Measurements from ENCODE around the gene CCL22. TPM values are rescaled to one million over a fixed set of nuclear protein-coding genes. Genes with fewer than 3 reads are reported as not detected.

Gene CCL22
- total RNA-seq = not detected in 2 replicates
- not detected in 2 replicates for polyA plus RNA-seq
- not detected in 2 replicates for polyA plus RNA-seq (2012)
- not detected in 2 replicates for polyA minus RNA-seq (ENCODE audit: low replicate concordance)

GRCh38 chr16:57358527-57359095 lies at the start of gene CCL22:
Gene CCL22, plus strand, starts transcription at chr16:57358783. Its CDS starts 34 bp downstream, at chr16:57358817.
- Histone ChIP-seq H4K20me1 (ENCODE audit: control insufficient read depth, extremely low read depth, insufficient read depth, low read length) (no peaks in the 10 kb centered on the region), H2AFZ (ENCODE audit: low read length) (no peak within 1 kb of the TSS), H3K36me3 (ENCODE audit: control insufficient read depth, insufficient read depth, low read length) (no peaks in the 10 kb centered on the region), H3K27ac (ENCODE audit: insufficient read depth, low read length) (no peak within 1 kb of the TSS), H3K4me1 (ENCODE audit: control insufficient read depth, extremely low read depth, insufficient read depth, low read length) (no peaks in the 10 kb centered on the region), H3K27me3 (ENCODE audit: control insufficient read depth, insufficient read depth, low read length) (no peaks in the 10 kb centered on the region), H3K4me2 (ENCODE audit: extremely low read depth, insufficient read depth, low read length) (no peak within 1 kb of the TSS), H3K4me3 (replicated peaks in 1 of 4; ENCODE audit: control extremely low read depth in 1 of 4, insufficient read depth in 1 of 4, low read depth in 3 of 4, low read length in 4 of 4) (no peak within 1 kb of the TSS), H3K9me3 (ENCODE audit: control insufficient read depth, insufficient read depth, low read depth, low read length) (no peaks in the 10 kb centered on the region), H3K9ac (ENCODE audit: insufficient read depth, low read length) (no peak within 1 kb of the TSS), H3K79me2 (ENCODE audit: control insufficient read depth, insufficient read depth, low read length) (no peaks in the 10 kb centered on the region)
- no peak for DNase-seq (ENCODE audit: low read depth in 2 of 2)
- no peak for TF ChIP-seq CTCF (conservative IDR thresholded peaks at IDR 0.05 in 1 of 2, IDR thresholded peaks at IDR 0.05 in 1 of 2; ENCODE audit: low read depth in 1 of 2, low read length in 2 of 2)
- no peak for TF ChIP-seq EZH2 (IDR thresholded peaks at IDR 0.05; ENCODE audit: low read length, missing control alignments)

DNA sequence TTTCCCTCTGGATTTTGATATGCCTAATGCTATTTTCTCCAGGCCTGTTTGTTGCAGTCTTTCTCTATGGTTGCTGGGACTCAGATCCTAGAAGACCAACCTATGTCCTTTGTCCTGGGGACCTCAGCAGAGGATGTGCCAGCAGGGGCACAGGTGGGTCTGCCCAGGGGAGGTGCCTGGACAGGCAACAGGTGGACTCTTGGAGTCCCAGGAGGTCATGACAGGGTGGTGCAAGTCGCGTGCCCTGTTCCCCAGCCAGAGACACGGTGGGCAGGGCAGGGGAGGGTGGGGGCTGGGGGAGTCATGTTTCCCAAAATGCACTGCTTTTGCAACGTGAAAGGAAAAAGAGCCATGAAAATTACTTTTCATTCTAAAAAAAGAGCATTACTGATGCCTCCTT lies 47.8 kb upstream of the CCL22 start:
- no peak overlapping the region for H3K4me2 ChIP-seq (ENCODE audit: extremely low read depth, insufficient read depth, low read length)
- TF ChIP-seq EZH2 (IDR thresholded peaks at IDR 0.05; ENCODE audit: low read length, missing control alignments) (no peak), CTCF (conservative IDR thresholded peaks at IDR 0.05 in 1 of 2, IDR thresholded peaks at IDR 0.05 in 1 of 2; ENCODE audit: low read depth in 1 of 2, low read length in 2 of 2) (no peak)

DNA sequence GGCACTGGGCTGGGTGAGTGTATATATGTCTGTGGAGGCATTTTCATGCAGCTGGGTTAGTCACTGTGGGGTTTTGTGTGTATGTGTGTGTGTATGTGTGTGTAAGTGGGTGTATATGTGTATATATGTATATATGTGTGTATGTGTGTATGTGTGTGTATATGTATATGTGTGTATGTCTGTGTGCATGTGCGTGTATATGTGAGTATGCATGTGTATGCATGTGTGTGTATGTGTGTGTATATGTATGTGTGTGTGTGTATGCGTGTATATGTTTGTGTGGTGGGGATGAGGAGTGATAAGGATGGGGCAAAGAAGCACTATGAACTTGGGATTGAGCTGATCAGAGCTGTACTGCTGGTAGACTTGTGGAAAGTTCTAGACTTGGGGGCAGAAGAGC lies 45.1 kb upstream of the CCL22 start:
- Histone ChIP-seq H3K4me2 (ENCODE audit: extremely low read depth, insufficient read depth, low read length) (no peak overlapping the region), H3K36me3 (ENCODE audit: control insufficient read depth, insufficient read depth, low read length) (no peaks in the 10 kb centered on the region), H3K79me2 (ENCODE audit: control insufficient read depth, insufficient read depth, low read length) (no peaks in the 10 kb centered on the region), H3K27me3 (ENCODE audit: control insufficient read depth, insufficient read depth, low read length) (no peaks in the 10 kb centered on the region), H3K27ac (ENCODE audit: insufficient read depth, low read length) (no peak overlapping the region), H3K4me1 (ENCODE audit: control insufficient read depth, extremely low read depth, insufficient read depth, low read length) (no peaks in the 10 kb centered on the region), H3K9ac (ENCODE audit: insufficient read depth, low read length) (no peak overlapping the region), H2AFZ (ENCODE audit: low read length) (no peak overlapping the region), H3K9me3 (ENCODE audit: control insufficient read depth, insufficient read depth, low read depth, low read length) (no peaks in the 10 kb centered on the region), H4K20me1 (ENCODE audit: control insufficient read depth, extremely low read depth, insufficient read depth, low read length) (no peaks in the 10 kb centered on the region), H3K4me3 (replicated peaks in 1 of 4; ENCODE audit: control extremely low read depth in 1 of 4, insufficient read depth in 1 of 4, low read depth in 3 of 4, low read length in 4 of 4) (no peak overlapping the region)
- TF ChIP-seq EZH2 (IDR thresholded peaks at IDR 0.05; ENCODE audit: low read length, missing control alignments) (no peak), CTCF (conservative IDR thresholded peaks at IDR 0.05 in 1 of 2, IDR thresholded peaks at IDR 0.05 in 1 of 2; ENCODE audit: low read depth in 1 of 2, low read length in 2 of 2) (no peak)
- DNase-seq (ENCODE audit: low read depth in 2 of 2) = no peak

More for the DNA sequence above, 47.8 kb upstream of the CCL22 start:
- no peak overlapping the region for H2AFZ ChIP-seq (ENCODE audit: low read length)
- H3K27ac ChIP-seq (ENCODE audit: insufficient read depth, low read length) = no peak overlapping the region
- no peak overlapping the region for H3K4me3 ChIP-seq (replicated peaks in 1 of 4; ENCODE audit: control extremely low read depth in 1 of 4, insufficient read depth in 1 of 4, low read depth in 3 of 4, low read length in 4 of 4)
- no peaks in the 10 kb centered on the region for H4K20me1 ChIP-seq (ENCODE audit: control insufficient read depth, extremely low read depth, insufficient read depth, low read length)
- H3K9ac ChIP-seq (ENCODE audit: insufficient read depth, low read length) = no peak overlapping the region
- no peaks in the 10 kb centered on the region for H3K79me2 ChIP-seq (ENCODE audit: control insufficient read depth, insufficient read depth, low read length)
- no peaks in the 10 kb centered on the region for H3K9me3 ChIP-seq (ENCODE audit: control insufficient read depth, insufficient read depth, low read depth, low read length)
- H3K4me1 ChIP-seq (ENCODE audit: control insufficient read depth, extremely low read depth, insufficient read depth, low read length) = no peaks in the 10 kb centered on the region
- H3K36me3 ChIP-seq (ENCODE audit: control insufficient read depth, insufficient read depth, low read length) = no peaks in the 10 kb centered on the region
- DNase-seq (ENCODE audit: low read depth in 2 of 2) = no peak
- H3K27me3 ChIP-seq (ENCODE audit: control insufficient read depth, insufficient read depth, low read length) = peaks cover 4% of the 10 kb centered on the region
